Stimulated activated CD8-positive, alpha-beta memory T cell treated with anti-CD3 and anti-CD28 coated beads, Interleukin-4, amount 100 ng/mL, for 48 hours (primary cell): ENCODE measurements around the gene CUL9.

Experiments
- DNase-seq: peaks from one replicate; pipeline ENCODE4 v3.0.0-alpha.2; 2020

The CUL9 gene

GRCh38 chr6:43202451-43202850 is 20.5 kb downstream of the CUL9 start:
- DNase-seq = no peak

GRCh38 chr6:43203029-43203717 is 21.2 kb downstream of the CUL9 start:
- no peak for DNase-seq

GRCh38 chr6:43203718-43204095 is 21.7 kb downstream of the CUL9 start:
- no peak for DNase-seq

- DNase-seq = no peak
Observed at GRCh38 chr6:43204271-43205105, 22.5 kb downstream of the CUL9 start.

GRCh38 chr6:43205849-43206248 is 23.9 kb downstream of the CUL9 start:
- no peak for DNase-seq

GRCh38 chr6:43207286-43207685 is 25.3 kb downstream of the CUL9 start:
- DNase-seq = no peak

GRCh38 chr6:43211955-43212354 is 30.0 kb downstream of the CUL9 start:
- no peak for DNase-seq

GRCh38 chr6:43213431-43213830 is 31.4 kb downstream of the CUL9 start:
- DNase-seq = no peak

- no peak for DNase-seq
Observed at GRCh38 chr6:43215066-43215465, 33.1 kb downstream of the CUL9 start.

GRCh38 chr6:43216200-43216599 is 34.2 kb downstream of the CUL9 start:
- DNase-seq = no peak

- no peak for DNase-seq
Observed at GRCh38 chr6:43217351-43217750, 35.4 kb downstream of the CUL9 start.

- DNase-seq = no peak
Observed at GRCh38 chr6:43219119-43219518, 37.1 kb downstream of the CUL9 start.

- DNase-seq = no peak
Observed at GRCh38 chr6:43219814-43220213, 37.8 kb downstream of the CUL9 start.

- no peak for DNase-seq
Observed at GRCh38 chr6:43220439-43220951, 38.5 kb downstream of the CUL9 start.

- DNase-seq = no peak
Observed at GRCh38 chr6:43221046-43221972, 39.3 kb downstream of the CUL9 start.

GRCh38 chr6:43222418-43223059 is 40.5 kb downstream of the CUL9 start:
- no peak for DNase-seq

GRCh38 chr6:43223175-43223574 is 41.2 kb downstream of the CUL9 start:
- no peak for DNase-seq

- DNase-seq = no peak
Observed at GRCh38 chr6:43226192-43226851, 44.3 kb downstream of the CUL9 start.

GRCh38 chr6:43228951-43229802 is 47.2 kb downstream of the CUL9 start, which contains the start of gene DNPH1:
DNPH1 (minus strand) TSS chr6:43229481; CDS start chr6:43229456, 25 bp downstream.
- peak; percentile 87 for DNase-seq

- DNase-seq = peak; percentile 22
Observed at GRCh38 chr6:43229803-43230620, 48.0 kb downstream of the CUL9 start.
